Measurements from ENCODE around the gene MEGF11.

- TF ChIP-seq CTCF (IDR thresholded peaks at IDR 0.05) (no peak), POLR2A (IDR thresholded peaks at IDR 0.05) (no peak)
Observed at GRCh38 chr15:66276546-66276945, 23.0 kb upstream of the MEGF11 start.
